ENCODE results near the gene OSBP2. TPM values are rescaled to one million over a fixed set of nuclear protein-coding genes. Genes with fewer than 3 reads are reported as not detected.
A peak's percentile ranks its signal among the peaks of the same experiment; 100 is the strongest.

The OSBP2 gene
- polyA plus RNA-seq, 1 donor (not counting 4 experiments of a cell fraction or from before 2014, with no cell fraction given): 3.0 TPM

DNA sequence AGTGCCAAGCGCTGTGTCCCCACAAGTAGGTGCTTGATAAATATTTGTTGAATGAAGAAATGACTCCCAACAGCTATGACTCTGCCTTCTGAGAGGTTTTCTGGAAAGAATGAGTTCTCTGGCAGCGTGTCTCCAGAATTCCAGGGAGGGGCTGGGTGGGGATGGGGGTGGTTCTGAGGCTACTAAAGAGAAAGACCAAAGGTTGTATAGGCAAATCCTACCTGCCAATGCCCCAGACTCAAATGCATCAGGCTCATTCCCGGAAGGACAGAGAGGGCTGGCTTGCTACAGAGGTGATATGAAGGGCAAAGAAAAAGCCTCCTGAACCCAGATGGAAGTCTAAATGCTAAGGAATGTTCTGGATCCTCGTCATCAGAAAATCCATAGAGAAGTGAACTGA lies 28.9 kb upstream of the OSBP2 start:
- FAIRE-seq (no peak), DNase-seq (ENCODE audit: low read depth, low spot score) (no peak)
- Histone ChIP-seq H3K4me1 (ENCODE audit: control insufficient read depth, extremely low read depth, insufficient read depth, low read length) (peaks cover 21% of the 10 kb centered on the region), H3K4me2 (ENCODE audit: control insufficient read depth, extremely low read depth, insufficient read depth, low read depth, low read length) (no peak overlapping the region), H3K27ac (ENCODE audit: control insufficient read depth, insufficient read depth, low read length) (no peak overlapping the region), H2AFZ (ENCODE audit: control insufficient read depth, low read length) (no peak overlapping the region), H3K36me3 (ENCODE audit: control insufficient read depth in 2 of 2, extremely low read depth in 1 of 2, insufficient read depth in 2 of 2, low read length in 2 of 2) (peaks cover 4 to 10% of the 10 kb centered on the region in 2 experiments), H3K9ac (ENCODE audit: control insufficient read depth, extremely low read depth, insufficient read depth, low read length) (no peak overlapping the region), H3K27me3 (ENCODE audit: control insufficient read depth, extremely low read depth, insufficient read depth, low read length) (no peaks in the 10 kb centered on the region), H3K9me3 (ENCODE audit: control insufficient read depth, low read depth, low read length) (no peaks in the 10 kb centered on the region), H3K79me2 (ENCODE audit: control insufficient read depth, insufficient read depth, low read length) (no peaks in the 10 kb centered on the region), H4K20me1 (ENCODE audit: control insufficient read depth, extremely low read depth, insufficient read depth, low read length) (no peaks in the 10 kb centered on the region), H3K9me1 (ENCODE audit: control insufficient read depth, extremely low read depth, insufficient read depth, low read length) (no peaks in the 10 kb centered on the region), H3K4me3 (ENCODE audit: control insufficient read depth in 2 of 3, extremely low read depth in 1 of 3, insufficient read depth in 2 of 3, low read depth in 1 of 3, low read length in 3 of 3) (no peak overlapping the region)
- TF ChIP-seq EZH2 (IDR thresholded peaks at IDR 0.05; ENCODE audit: low read length): no peak
- TF ChIP-seq, protein P1, sequence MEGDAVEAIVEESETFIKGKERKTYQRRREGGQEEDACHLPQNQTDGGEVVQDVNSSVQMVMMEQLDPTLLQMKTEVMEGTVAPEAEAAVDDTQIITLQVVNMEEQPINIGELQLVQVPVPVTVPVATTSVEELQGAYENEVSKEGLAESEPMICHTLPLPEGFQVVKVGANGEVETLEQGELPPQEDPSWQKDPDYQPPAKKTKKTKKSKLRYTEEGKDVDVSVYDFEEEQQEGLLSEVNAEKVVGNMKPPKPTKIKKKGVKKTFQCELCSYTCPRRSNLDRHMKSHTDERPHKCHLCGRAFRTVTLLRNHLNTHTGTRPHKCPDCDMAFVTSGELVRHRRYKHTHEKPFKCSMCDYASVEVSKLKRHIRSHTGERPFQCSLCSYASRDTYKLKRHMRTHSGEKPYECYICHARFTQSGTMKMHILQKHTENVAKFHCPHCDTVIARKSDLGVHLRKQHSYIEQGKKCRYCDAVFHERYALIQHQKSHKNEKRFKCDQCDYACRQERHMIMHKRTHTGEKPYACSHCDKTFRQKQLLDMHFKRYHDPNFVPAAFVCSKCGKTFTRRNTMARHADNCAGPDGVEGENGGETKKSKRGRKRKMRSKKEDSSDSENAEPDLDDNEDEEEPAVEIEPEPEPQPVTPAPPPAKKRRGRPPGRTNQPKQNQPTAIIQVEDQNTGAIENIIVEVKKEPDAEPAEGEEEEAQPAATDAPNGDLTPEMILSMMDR (optimal IDR thresholded peaks at IDR 0.05 in 1 of 3, IDR thresholded peaks at IDR 0.05 in 1 of 3, conservative IDR thresholded peaks at IDR 0.05 in 1 of 3; ENCODE audit: extremely low read depth in 1 of 3, insufficient read depth in 2 of 3, low read length in 3 of 3): no peak
- dilution Hi-C loops (cut with MboI; ENCODE audit: extremely low pct_ligation_motif_present, low sequenced_read_pairs): no loop called here

DNA sequence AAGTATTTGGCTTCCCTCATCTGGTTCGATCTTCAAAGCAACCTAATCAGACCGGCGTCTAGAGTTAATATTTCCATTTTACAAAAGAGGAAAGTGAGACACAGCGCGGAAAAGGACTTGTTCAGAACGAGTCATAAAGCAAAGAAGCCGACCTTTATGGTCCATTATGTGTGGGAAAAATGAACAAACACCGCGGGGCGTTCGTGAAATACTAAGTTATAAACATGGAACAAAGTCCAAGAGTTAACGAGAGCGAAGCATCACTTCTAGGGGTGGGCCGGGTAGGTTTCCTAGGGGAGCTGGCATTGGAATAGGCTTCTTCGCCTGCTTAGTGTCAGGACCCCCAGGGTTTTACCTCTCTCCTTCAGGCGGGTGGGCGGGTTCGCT lies 27.6 kb upstream of the OSBP2 start:
- H2AFZ ChIP-seq (ENCODE audit: control insufficient read depth, low read length): peak overlapping the region; percentile 91
- TF ChIP-seq, protein P1 (optimal IDR thresholded peaks at IDR 0.05 in 1 of 3, IDR thresholded peaks at IDR 0.05 in 1 of 3, conservative IDR thresholded peaks at IDR 0.05 in 1 of 3; ENCODE audit: extremely low read depth in 1 of 3, insufficient read depth in 2 of 3, low read length in 3 of 3): no peak
- H3K27ac ChIP-seq (ENCODE audit: control insufficient read depth, insufficient read depth, low read length): peak overlapping the region; percentile 49
- H3K4me2 ChIP-seq (ENCODE audit: control insufficient read depth, extremely low read depth, insufficient read depth, low read depth, low read length): peak overlapping the region; percentile 98
- dilution Hi-C loops (cut with MboI; ENCODE audit: extremely low pct_ligation_motif_present, low sequenced_read_pairs): no loop called here
- no peaks in the 10 kb centered on the region for H3K9me1 ChIP-seq (ENCODE audit: control insufficient read depth, extremely low read depth, insufficient read depth, low read length)
- peak overlapping the region; percentile 66 to 95 (median 89) for H3K4me3 ChIP-seq (ENCODE audit: control insufficient read depth in 2 of 3, extremely low read depth in 1 of 3, insufficient read depth in 2 of 3, low read depth in 1 of 3, low read length in 3 of 3)
- H3K9me3 ChIP-seq (ENCODE audit: control insufficient read depth, low read depth, low read length): no peaks in the 10 kb centered on the region
- no peaks in the 10 kb centered on the region for H3K79me2 ChIP-seq (ENCODE audit: control insufficient read depth, insufficient read depth, low read length)
- H3K27me3 ChIP-seq (ENCODE audit: control insufficient read depth, extremely low read depth, insufficient read depth, low read length): no peaks in the 10 kb centered on the region
- H3K4me1 ChIP-seq (ENCODE audit: control insufficient read depth, extremely low read depth, insufficient read depth, low read length): peaks cover 21% of the 10 kb centered on the region
- peaks cover 4 to 8% of the 10 kb centered on the region in 2 experiments for H3K36me3 ChIP-seq (ENCODE audit: control insufficient read depth in 2 of 2, extremely low read depth in 1 of 2, insufficient read depth in 2 of 2, low read length in 2 of 2)
- FAIRE-seq (peak; percentile 53), DNase-seq (ENCODE audit: low read depth, low spot score) (no peak)
- no peaks in the 10 kb centered on the region for H4K20me1 ChIP-seq (ENCODE audit: control insufficient read depth, extremely low read depth, insufficient read depth, low read length)
- peak overlapping the region; percentile 83 for H3K9ac ChIP-seq (ENCODE audit: control insufficient read depth, extremely low read depth, insufficient read depth, low read length)

Measured in keratinocyte (primary cell).